HEK293 (cell line): Measurements from ENCODE around the gene FAH.
"Not testable (repeated sequence)": the region's sequence is repeated elsewhere in the genome, so short reads cannot be mapped to it uniquely, and the experiment has no call there.

Experiments used
- CTCF ChIA-PET: fragments of 350-600 bp; formaldehyde crosslinking; extraction: SDS; loops from one replicate; lab custom pipeline; 2021; ENCODE audit warnings: antibody characterized with exemption; lab: Yijun Ruan, JAX
- POLR2A ChIA-PET: fragments of 300-600 bp; formaldehyde crosslinking; extraction: SDS; loops from one replicate; lab custom pipeline; 2020; ENCODE audit warnings: antibody characterized with exemption, inconsistent platforms; lab: Yijun Ruan, JAX
- H3K27ac ChIP-seq: fragments of 200-500 bp; sonication (Bioruptor generic); 2 replicates; pipeline ENCODE4 v1.5.1; 2014; ENCODE audit warnings: low read depth, low read length, control low read depth, inconsistent platforms; ENCODE audit errors: extremely low read depth
- H3K36me3 ChIP-seq, 2 experiments: fragments of 200-500 bp in 1 of 2; sonication (Bioruptor generic) in 1 of 2; 1 replicate in 1 of 2; 2 replicates in 1 of 2; pipeline ENCODE4 v1.5.1; 2014 to 2017; ENCODE audit warnings: inconsistent platforms in 2 of 2, low read length in 2 of 2; ENCODE audit not compliant: control insufficient read depth in 2 of 2, insufficient read depth in 1 of 2
- H3K4me1 ChIP-seq: fragments of 200-500 bp; sonication (Bioruptor generic); 2 replicates; pipeline ENCODE4 v1.5.1; 2014; ENCODE audit warnings: mild to moderate bottlenecking, low read length, inconsistent platforms; ENCODE audit not compliant: control insufficient read depth, insufficient read depth
- H3K4me3 ChIP-seq: 2 replicates; pipeline ENCODE4 v1.5.1; 2011; ENCODE audit warnings: low read depth, mild to moderate bottlenecking, control low read depth, low read length, moderate library complexity
- H3K9me3 ChIP-seq: fragments of 200-500 bp; sonication (Bioruptor generic); 2 replicates; pipeline ENCODE4 v1.5.1; 2014; ENCODE audit warnings: low read depth, low read length, inconsistent platforms; ENCODE audit not compliant: control insufficient read depth, insufficient read depth
- AEBP2 ChIP-seq: fragments of 450-650 bp; formaldehyde crosslinking; IDR thresholded peaks from 2 replicates; pipeline ENCODE4 v1.5.1; 2016; ENCODE audit warnings: missing biosample characterization, missing genetic modification characterization, borderline replicate concordance
- GLI2 ChIP-seq: fragments of 450-650 bp; formaldehyde crosslinking; IDR thresholded peaks from 2 replicates; pipeline ENCODE4; 2017; ENCODE audit warnings: missing biosample characterization, missing genetic modification characterization, low read depth, borderline replicate concordance
- HOXC10 ChIP-seq: sonication (generic); formaldehyde crosslinking; IDR thresholded peaks from 2 replicates; pipeline ENCODE4 v1.8.1; 2023; ENCODE audit warnings: mild to moderate bottlenecking, missing genetic modification reagents
- HOXD13 ChIP-seq: sonication (generic); formaldehyde crosslinking; IDR thresholded peaks from 2 replicates; pipeline ENCODE4 v1.8.0; 2022; ENCODE audit warnings: missing genetic modification reagents, borderline replicate concordance
- OSR2 ChIP-seq: fragments of 450-650 bp; formaldehyde crosslinking; IDR thresholded peaks from 2 replicates; pipeline ENCODE4 v1.5.1; 2016; ENCODE audit warnings: missing biosample characterization, missing genetic modification characterization
- SCRT1 ChIP-seq: fragments of 450-650 bp; formaldehyde crosslinking; IDR thresholded peaks from 2 replicates; pipeline ENCODE4 v1.5.1; 2016; ENCODE audit warnings: missing biosample characterization, missing genetic modification characterization, borderline replicate concordance
- WT1 ChIP-seq: fragments of 450-650 bp; formaldehyde crosslinking; IDR thresholded peaks from 2 replicates; pipeline ENCODE4 v1.5.1; 2016; ENCODE audit warnings: missing biosample characterization, missing genetic modification characterization
- YY1 ChIP-seq: fragments of 450-650 bp; formaldehyde crosslinking; IDR thresholded peaks from 2 replicates; pipeline ENCODE4 v1.5.1; 2018; ENCODE audit warnings: missing biosample characterization, missing genetic modification characterization
- YY2 ChIP-seq: fragments of 450-650 bp; formaldehyde crosslinking; IDR thresholded peaks from 2 replicates; pipeline ENCODE4 v1.5.1; 2016; ENCODE audit warnings: missing biosample characterization, missing genetic modification characterization
- ZBTB26 ChIP-seq: fragments of 450-650 bp; formaldehyde crosslinking; optimal IDR thresholded peaks from 2 replicates; pipeline ENCODE3; 2016; ENCODE audit warnings: missing biosample characterization, mild to moderate bottlenecking, missing genetic modification characterization
- ZBTB6 ChIP-seq: fragments of 450-650 bp; formaldehyde crosslinking; IDR thresholded peaks from 2 replicates; pipeline ENCODE4 v1.5.1; 2017; ENCODE audit warnings: missing biosample characterization, missing genetic modification characterization
- ZNF19 ChIP-seq: fragments of 450-650 bp; formaldehyde crosslinking; IDR thresholded peaks from 2 replicates; pipeline ENCODE4; 2016; ENCODE audit warnings: missing biosample characterization, missing genetic modification characterization, low read depth
- ZNF2 ChIP-seq: fragments of 450-650 bp; formaldehyde crosslinking; IDR thresholded peaks from 2 replicates; pipeline ENCODE4 v1.5.1; 2016; ENCODE audit warnings: missing biosample characterization, missing genetic modification characterization
- ZNF223 ChIP-seq: fragments of 450-650 bp; formaldehyde crosslinking; IDR thresholded peaks from 2 replicates; pipeline ENCODE4 v1.5.1; 2016; ENCODE audit warnings: missing biosample characterization, missing genetic modification characterization
- ZNF394 ChIP-seq: fragments of 450-650 bp; formaldehyde crosslinking; IDR thresholded peaks from 2 replicates; pipeline ENCODE4 v1.5.1; 2016; ENCODE audit warnings: missing biosample characterization, missing genetic modification characterization, mild to moderate bottlenecking, moderate library complexity, borderline replicate concordance
- ZNF473 ChIP-seq: fragments of 450-650 bp; formaldehyde crosslinking; IDR thresholded peaks from 2 replicates; pipeline ENCODE4 v1.5.1; 2017; ENCODE audit warnings: missing biosample characterization, missing genetic modification characterization
- ZNF558 ChIP-seq: fragments of 450-650 bp; formaldehyde crosslinking; IDR thresholded peaks from 2 replicates; pipeline ENCODE4 v1.5.1; 2016; ENCODE audit warnings: missing biosample characterization, missing genetic modification characterization
- ZNF660 ChIP-seq: fragments of 450-650 bp; IDR thresholded peaks from 2 replicates; pipeline ENCODE4 v1.5.1; 2018; ENCODE audit warnings: missing biosample characterization, mild to moderate bottlenecking, missing genetic modification characterization
- ZNF707 ChIP-seq: fragments of 450-650 bp; formaldehyde crosslinking; IDR thresholded peaks from 2 replicates; pipeline ENCODE4 v1.5.1; 2016; ENCODE audit warnings: missing biosample characterization, missing genetic modification characterization
- ZNF777 ChIP-seq: fragments of 450-650 bp; formaldehyde crosslinking; IDR thresholded peaks from 2 replicates; pipeline ENCODE4 v1.5.1; 2017; ENCODE audit warnings: missing biosample characterization, missing genetic modification characterization, borderline replicate concordance
- ZSCAN4 ChIP-seq: fragments of 450-650 bp; formaldehyde crosslinking; IDR thresholded peaks from 2 replicates; pipeline ENCODE4 v1.5.1; 2017; ENCODE audit warnings: missing biosample characterization, missing genetic modification characterization
- TF ChIP-seq, protein P1 (sequence below): fragments of 450-650 bp; formaldehyde crosslinking; IDR thresholded peaks from 2 replicates; pipeline ENCODE4 v1.5.1; 2017; ENCODE audit warnings: missing biosample characterization, mild to moderate bottlenecking, missing genetic modification characterization, moderate library complexity

Gene FAH

GRCh38 chr15:80121546-80121945 is 31.3 kb upstream of the FAH start:
- no peak overlapping the region for H3K4me3 ChIP-seq
- peaks cover 23 to 24% of the 10 kb centered on the region in 2 experiments for H3K36me3 ChIP-seq
- H3K9me3 ChIP-seq: no peaks in the 10 kb centered on the region
- CTCF ChIA-PET: no interaction called here
- H3K27ac ChIP-seq: no peak overlapping the region
- POLR2A ChIA-PET: no interaction called here
- TF ChIP-seq, protein P1, sequence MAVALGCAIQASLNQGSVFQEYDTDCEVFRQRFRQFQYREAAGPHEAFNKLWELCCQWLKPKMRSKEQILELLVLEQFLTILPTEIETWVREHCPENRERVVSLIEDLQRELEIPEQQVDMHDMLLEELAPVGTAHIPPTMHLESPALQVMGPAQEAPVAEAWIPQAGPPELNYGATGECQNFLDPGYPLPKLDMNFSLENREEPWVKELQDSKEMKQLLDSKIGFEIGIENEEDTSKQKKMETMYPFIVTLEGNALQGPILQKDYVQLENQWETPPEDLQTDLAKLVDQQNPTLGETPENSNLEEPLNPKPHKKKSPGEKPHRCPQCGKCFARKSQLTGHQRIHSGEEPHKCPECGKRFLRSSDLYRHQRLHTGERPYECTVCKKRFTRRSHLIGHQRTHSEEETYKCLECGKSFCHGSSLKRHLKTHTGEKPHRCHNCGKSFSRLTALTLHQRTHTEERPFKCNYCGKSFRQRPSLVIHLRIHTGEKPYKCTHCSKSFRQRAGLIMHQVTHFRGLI (tag by site-specific recombination): 0 out of 2 replicates have a peak, but pooled peaks have one; percentile 17
- TF ChIP-seq ZNF660 (tag by site-specific recombination) (0 out of 2 replicates have a peak, but pooled peaks have one; percentile 57), YY2 (tag by site-specific recombination) (no peak)
- peaks cover 17% of the 10 kb centered on the region for H3K4me1 ChIP-seq

GRCh38 chr15:80123034-80123433 is 29.8 kb upstream of the FAH start:
- Histone ChIP-seq H3K4me1 (peaks cover 13% of the 10 kb centered on the region), H3K36me3 (peaks cover 24 to 29% of the 10 kb centered on the region in 2 experiments), H3K4me3 (no peak overlapping the region), H3K9me3 (no peaks in the 10 kb centered on the region), H3K27ac (no peak overlapping the region)
- TF ChIP-seq OSR2 (tag by site-specific recombination) (no peak), HOXC10 (CRISPR knock-in tag) (no peak), ZNF2 (tag by site-specific recombination) (no peak), ZNF394 (tag by site-specific recombination) (no peak), ZNF558 (no peak), HOXD13 (CRISPR knock-in tag) (no peak), SCRT1 (tag by site-specific recombination) (no peak), ZNF19 (no peak), ZBTB26 (tag by site-specific recombination) (no peak), ZNF707 (tag by site-specific recombination) (no peak), ZSCAN4 (no peak), YY1 (tag by site-specific recombination) (no peak), ZNF473 (tag by site-specific recombination) (no peak), ZBTB6 (tag by site-specific recombination) (no peak), WT1 (tag by site-specific recombination) (no peak), AEBP2 (tag by site-specific recombination) (no peak), GLI2 (tag by site-specific recombination) (no peak), ZNF777 (tag by site-specific recombination) (no peak), ZNF223 (tag by site-specific recombination) (no peak)
- POLR2A ChIA-PET: no interaction called here
- CTCF ChIA-PET: interaction anchor here (0.6 to 0.7 kb wide), 2 partner anchors 9 to 356 kb away, joined by 3 to 4 read pairs; no protein-coding TSS in a partner anchor

DNA sequence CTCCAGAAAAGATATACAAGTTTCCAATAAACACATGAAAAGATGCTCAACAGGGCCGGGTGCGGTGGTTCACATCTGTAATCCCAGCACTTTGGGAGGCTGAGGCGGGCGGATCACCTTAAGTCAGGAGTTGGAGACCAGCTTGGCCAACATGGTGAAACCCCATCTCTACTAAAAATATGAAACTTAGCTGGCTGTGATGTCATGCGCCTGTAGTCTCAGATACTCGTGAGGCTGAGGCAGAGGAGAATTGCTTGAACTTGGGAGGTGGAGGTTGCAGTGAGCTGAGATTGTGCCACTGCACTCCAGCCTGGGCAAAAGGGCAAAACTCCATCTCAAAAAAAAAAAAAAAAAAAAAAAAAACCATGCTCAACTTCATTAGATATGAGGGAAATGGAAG is 25.5 kb upstream of the FAH start:
- H3K36me3 ChIP-seq: peaks cover 29 to 34% of the 10 kb centered on the region in 2 experiments
- POLR2A ChIA-PET, CTCF ChIA-PET, H3K4me1 ChIP-seq, H3K4me3 ChIP-seq, H3K27ac ChIP-seq, H3K9me3 ChIP-seq: not testable (repeated sequence)
